ENCODE measurements around the gene C1QTNF12.

GRCh38 chr1:1235016-1235744 is 11.3 kb downstream of the C1QTNF12 start:
- TF ChIP-seq EZH2 (IDR thresholded peaks at IDR 0.05; ENCODE audit: low read depth, unreplicated experiment) (no peak), CTCF (conservative IDR thresholded peaks at IDR 0.05; ENCODE audit: low read depth in 2 of 2) (no peak), ETS1 (IDR thresholded peaks at IDR 0.05) (no peak), ZNF331 (CRISPR knock-in tag; IDR thresholded peaks at IDR 0.05; ENCODE audit: low read depth) (no peak), POLR2AphosphoS5 (IDR thresholded peaks at IDR 0.05; ENCODE audit: low read depth) (no peak), JUNB (IDR thresholded peaks at IDR 0.05; ENCODE audit: unreplicated experiment) (no peak), CREB1 (CRISPR knock-in tag; IDR thresholded peaks at IDR 0.05; ENCODE audit: low read depth) (no peak), EZH2phosphoT487 (IDR thresholded peaks at IDR 0.05; ENCODE audit: unreplicated experiment) (no peak), ZNF114 (CRISPR knock-in tag; IDR thresholded peaks at IDR 0.05) (no peak), STAT1 (IDR thresholded peaks at IDR 0.05; ENCODE audit: unreplicated experiment) (no peak), ZNF462 (CRISPR knock-in tag; IDR thresholded peaks at IDR 0.05) (no peak)
- TF ChIP-seq, protein P1, sequence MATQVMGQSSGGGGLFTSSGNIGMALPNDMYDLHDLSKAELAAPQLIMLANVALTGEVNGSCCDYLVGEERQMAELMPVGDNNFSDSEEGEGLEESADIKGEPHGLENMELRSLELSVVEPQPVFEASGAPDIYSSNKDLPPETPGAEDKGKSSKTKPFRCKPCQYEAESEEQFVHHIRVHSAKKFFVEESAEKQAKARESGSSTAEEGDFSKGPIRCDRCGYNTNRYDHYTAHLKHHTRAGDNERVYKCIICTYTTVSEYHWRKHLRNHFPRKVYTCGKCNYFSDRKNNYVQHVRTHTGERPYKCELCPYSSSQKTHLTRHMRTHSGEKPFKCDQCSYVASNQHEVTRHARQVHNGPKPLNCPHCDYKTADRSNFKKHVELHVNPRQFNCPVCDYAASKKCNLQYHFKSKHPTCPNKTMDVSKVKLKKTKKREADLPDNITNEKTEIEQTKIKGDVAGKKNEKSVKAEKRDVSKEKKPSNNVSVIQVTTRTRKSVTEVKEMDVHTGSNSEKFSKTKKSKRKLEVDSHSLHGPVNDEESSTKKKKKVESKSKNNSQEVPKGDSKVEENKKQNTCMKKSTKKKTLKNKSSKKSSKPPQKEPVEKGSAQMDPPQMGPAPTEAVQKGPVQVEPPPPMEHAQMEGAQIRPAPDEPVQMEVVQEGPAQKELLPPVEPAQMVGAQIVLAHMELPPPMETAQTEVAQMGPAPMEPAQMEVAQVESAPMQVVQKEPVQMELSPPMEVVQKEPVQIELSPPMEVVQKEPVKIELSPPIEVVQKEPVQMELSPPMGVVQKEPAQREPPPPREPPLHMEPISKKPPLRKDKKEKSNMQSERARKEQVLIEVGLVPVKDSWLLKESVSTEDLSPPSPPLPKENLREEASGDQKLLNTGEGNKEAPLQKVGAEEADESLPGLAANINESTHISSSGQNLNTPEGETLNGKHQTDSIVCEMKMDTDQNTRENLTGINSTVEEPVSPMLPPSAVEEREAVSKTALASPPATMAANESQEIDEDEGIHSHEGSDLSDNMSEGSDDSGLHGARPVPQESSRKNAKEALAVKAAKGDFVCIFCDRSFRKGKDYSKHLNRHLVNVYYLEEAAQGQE (IDR thresholded peaks at IDR 0.05; ENCODE audit: unreplicated experiment): no peak
